PC-9 (cell line): ENCODE results near the gene SMC6. TPM values are rescaled to one million over a fixed set of nuclear protein-coding genes. Genes with fewer than 3 reads are reported as not detected.
A peak's percentile ranks its signal among the peaks of the same experiment; 100 is the strongest.

ENCODE experiments used
- BruUV-seq: library from RNA; stranded (reverse); fragments of 400-500 nt; replicated peaks from 2 replicates; lab custom pipeline; 2021; lab: Mats Ljungman, UMichigan
- CTCF ChIA-PET: fragments of 300-600 bp; sonication (Branson Sonifier 250); formaldehyde crosslinking; loops from one replicate; lab custom pipeline; 2022; ENCODE audit warnings: antibody characterized with exemption; lab: Charles Lee
- POLR2A ChIA-PET: fragments of 300-600 bp; sonication (Branson Sonifier 250); formaldehyde crosslinking; loops from one replicate; lab custom pipeline; 2022; ENCODE audit warnings: antibody characterized with exemption; ENCODE audit not compliant: unreplicated experiment; lab: Charles Lee
- DNase-seq, 2 experiments: peaks; one replicate each; pipeline versions ENCODE4 v3.0.0 to v3.0.0-alpha.2; 2015 to 2022; ENCODE audit warnings: mixed read lengths in 1 of 2
- H2AFZ ChIP-seq: fragments of 200-600 bp; sonication (generic); 2 replicates; pipeline ENCODE4 v1.8.1; 2017; ENCODE audit warnings: antibody characterized with exemption
- H3F3A ChIP-seq: fragments of 200-600 bp; sonication (generic); 2 replicates; pipeline ENCODE4 v1.8.1; 2017; ENCODE audit warnings: antibody characterized with exemption, mild to moderate bottlenecking, low read depth; ENCODE audit not compliant: insufficient read depth
- H3K27ac ChIP-seq: fragments of 200-600 bp; sonication (generic); 2 replicates; pipeline ENCODE4 v1.6.1; 2016; ENCODE audit warnings: mixed run types
- H3K27me3 ChIP-seq: fragments of 200-600 bp; sonication (generic); 2 replicates; pipeline ENCODE4 v1.6.1; 2016; ENCODE audit warnings: low read depth, mixed run types; ENCODE audit not compliant: insufficient read depth
- H3K36me3 ChIP-seq: fragments of 200-600 bp; sonication (generic); 2 replicates; pipeline ENCODE4 v1.6.1; 2016; ENCODE audit warnings: low read depth, mixed run types
- H3K4me1 ChIP-seq: fragments of 200-600 bp; sonication (generic); replicated peaks from 2 replicates; pipeline ENCODE4 v1.6.1; 2016; ENCODE audit warnings: mixed run types; ENCODE audit not compliant: insufficient read depth
- H3K4me2 ChIP-seq: fragments of 200-600 bp; sonication (generic); 2 replicates; pipeline ENCODE4 v1.6.1; 2017; ENCODE audit warnings: mixed run types
- H3K4me3 ChIP-seq: fragments of 200-600 bp; sonication (generic); 2 replicates; pipeline ENCODE4 v1.6.1; 2016; ENCODE audit warnings: mixed run types
- H3K79me2 ChIP-seq: fragments of 200-600 bp; sonication (generic); 2 replicates; pipeline ENCODE4 v1.6.1; 2017; ENCODE audit warnings: low read depth, mixed run types
- H3K9me2 ChIP-seq: fragments of 200-600 bp; sonication (generic); 2 replicates; pipeline ENCODE4 v1.8.1; 2017; ENCODE audit warnings: mild to moderate bottlenecking; ENCODE audit not compliant: insufficient read depth
- H3K9me3 ChIP-seq: fragments of 200-600 bp; sonication (generic); 2 replicates; pipeline ENCODE4 v1.8.1; 2016; ENCODE audit warnings: low read depth; ENCODE audit not compliant: insufficient read depth
- H4K20me1 ChIP-seq: fragments of 200-600 bp; sonication (generic); 2 replicates; pipeline ENCODE4 v1.8.1; 2017; ENCODE audit not compliant: insufficient read depth
- CTCF ChIP-seq: fragments of 200-600 bp; sonication (generic); conservative IDR thresholded peaks from 2 replicates; pipeline ENCODE4 v1.6.1; 2017; ENCODE audit warnings: mixed run types, antibody characterized with exemption, mild to moderate bottlenecking, moderate library complexity
- EZH2 ChIP-seq: fragments of 200-600 bp; sonication (generic); IDR thresholded peaks from 2 replicates; pipeline ENCODE4 v1.8.0; 2017; ENCODE audit warnings: antibody characterized with exemption, low read depth
- intact Hi-C: fragments of 100-400 bp; cut with micrococcal nuclease; formaldehyde crosslinking; loops from one replicate; pipeline ENCODE4 v1.10.0; 2022; ENCODE audit not compliant: unreplicated experiment
- total RNA-seq: library from RNA; stranded (reverse); gene quantifications from 2 replicates; pipeline ENCODE4 v1.2.3, GENCODE V29; 2021

Gene SMC6
- total RNA-seq, 1 experiment from 2014 or later = 19.2 TPM

GRCh38 chr2:17757321-17757720 lies 3.7 kb upstream of the SMC6 start:
- TF ChIP-seq CTCF = no peak
- no peak for TF ChIP-seq EZH2
- H3K9me3 ChIP-seq = no peaks in the 10 kb centered on the region
- no peak overlapping the region for H3K4me3 ChIP-seq
- intact Hi-C loops = loop anchor here (1.0 kb wide), 1 partner anchor 122 kb away; no protein-coding TSS in a partner anchor
- ChIA-PET POLR2A (no interaction called here), CTCF (no interaction called here)
- no peak overlapping the region for H3K4me2 ChIP-seq
- no peaks in the 10 kb centered on the region for H3K9me2 ChIP-seq
- H3K27me3 ChIP-seq = no peaks in the 10 kb centered on the region
- H3K36me3 ChIP-seq = peaks cover 9% of the 10 kb centered on the region; the same call in 1 of the 2 replicates
- BruUV-seq = no TSS peak
- no peak overlapping the region for H3K27ac ChIP-seq
- H3K4me1 ChIP-seq = peaks cover 17% of the 10 kb centered on the region
- no peak for DNase-seq
- H2AFZ ChIP-seq = no peak overlapping the region
- H4K20me1 ChIP-seq = no peaks in the 10 kb centered on the region
- H3K79me2 ChIP-seq = peaks cover 73% of the 10 kb centered on the region
- no peaks in the 10 kb centered on the region for H3F3A ChIP-seq

- DNase-seq = no peak
- TF ChIP-seq EZH2 = no peak
- no peak for TF ChIP-seq CTCF
- H3K27me3 ChIP-seq = no peaks in the 10 kb centered on the region
- H3K79me2 ChIP-seq = peaks cover 79% of the 10 kb centered on the region
- peaks cover 6% of the 10 kb centered on the region; the same call in 1 of the 2 replicates for H3K36me3 ChIP-seq
- ChIA-PET POLR2A (no interaction called here), CTCF (no interaction called here)
- BruUV-seq = no TSS peak
- H3F3A ChIP-seq = no peaks in the 10 kb centered on the region
- no peak overlapping the region for H3K27ac ChIP-seq
- H3K9me3 ChIP-seq = no peaks in the 10 kb centered on the region
- no peak overlapping the region for H3K4me3 ChIP-seq
- H3K9me2 ChIP-seq = no peaks in the 10 kb centered on the region
- no peak overlapping the region for H2AFZ ChIP-seq
- H4K20me1 ChIP-seq = no peaks in the 10 kb centered on the region
- H3K4me2 ChIP-seq = no peak overlapping the region
- peaks cover 24% of the 10 kb centered on the region for H3K4me1 ChIP-seq
- intact Hi-C loops = loop anchor here (1.0 kb wide), 1 partner anchor 123 kb away; no protein-coding TSS in a partner anchor
Observed at GRCh38 chr2:17756668-17757067, 3.1 kb upstream of the SMC6 start.

- POLR2A ChIA-PET = no interaction called here
Observed at GRCh38 chr2:17754773-17755425, 1.3 kb upstream of the SMC6 start.

More at GRCh38 chr2:17754773-17755425, 1.3 kb upstream of the SMC6 start:
- Histone ChIP-seq H3F3A (no peaks in the 10 kb centered on the region), H3K9me3 (no peaks in the 10 kb centered on the region), H3K36me3 (no peaks in the 10 kb centered on the region), H3K4me3 (peak overlapping the region; percentile 96), H3K27ac (peak overlapping the region; percentile 93), H3K9me2 (no peaks in the 10 kb centered on the region), H3K4me1 (peaks cover 28% of the 10 kb centered on the region), H3K4me2 (peak overlapping the region; percentile 81), H3K27me3 (no peaks in the 10 kb centered on the region), H3K79me2 (peaks cover 93% of the 10 kb centered on the region), H2AFZ (peak overlapping the region; percentile 97), H4K20me1 (no peaks in the 10 kb centered on the region)
- TF ChIP-seq EZH2 (no peak), CTCF (no peak)
- CTCF ChIA-PET = no interaction called here
- DNase-seq = no peak
- intact Hi-C loops = no loop called here
- no TSS peak for BruUV-seq
